HepG2 (cell line): ENCODE data around the gene C9orf43. TPM values are rescaled to one million over a fixed set of nuclear protein-coding genes. Genes with fewer than 3 reads are reported as not detected.

ENCODE experiments used
- ARHGAP35 ChIP-seq: sonication (generic); formaldehyde crosslinking; IDR thresholded peaks from 2 replicates; pipeline ENCODE4 v1.9.0; 2022; ENCODE audit warnings: mild to moderate bottlenecking, inconsistent platforms, moderate library complexity, missing genetic modification reagents, borderline replicate concordance
- CBFB ChIP-seq: sonication (generic); formaldehyde crosslinking; IDR thresholded peaks from 2 replicates; pipeline ENCODE4 v1.4.0; 2020; ENCODE audit warnings: missing genetic modification reagents
- CCDC6 ChIP-seq: sonication (generic); formaldehyde crosslinking; IDR thresholded peaks from 2 replicates; pipeline ENCODE4 v1.8.1; 2022; ENCODE audit warnings: mild to moderate bottlenecking, missing genetic modification reagents, moderate library complexity
- E2F5 ChIP-seq: sonication (generic); formaldehyde crosslinking; conservative IDR thresholded peaks from 2 replicates; pipeline ENCODE4 v1.4.0; 2020; ENCODE audit warnings: missing genetic modification reagents
- FOXO1 ChIP-seq: sonication (generic); formaldehyde crosslinking; IDR thresholded peaks from 2 replicates; pipeline ENCODE4 v1.4.0; 2020; ENCODE audit warnings: missing genetic modification reagents
- KDM5B ChIP-seq: sonication (generic); formaldehyde crosslinking; IDR thresholded peaks from 2 replicates; pipeline ENCODE4 v1.4.0; 2020; ENCODE audit warnings: missing genetic modification reagents, mild to moderate bottlenecking, borderline replicate concordance
- NFAT5 ChIP-seq: sonication (generic); formaldehyde crosslinking; IDR thresholded peaks from 2 replicates; pipeline ENCODE4 v1.4.0; 2020; ENCODE audit warnings: missing genetic modification reagents
- PHF5A ChIP-seq: IDR thresholded peaks from one replicate; pipeline ENCODE4 v1.6.1; 2018; ENCODE audit warnings: low read depth, missing genetic modification reagents; ENCODE audit not compliant: unreplicated experiment
- PPARG ChIP-seq: conservative IDR thresholded peaks from 2 replicates; pipeline ENCODE4 v1.6.1; 2016; ENCODE audit warnings: missing biosample characterization, missing genetic modification reagents
- RAD21 ChIP-seq: fragments of 450-650 bp; formaldehyde crosslinking; IDR thresholded peaks from 2 replicates; pipeline ENCODE4 v1.5.0; 2020; ENCODE audit warnings: mild to moderate bottlenecking
- RARA ChIP-seq: IDR thresholded peaks from 2 replicates; pipeline ENCODE4 v1.6.1; 2016; ENCODE audit warnings: missing genetic modification reagents, missing compliant biosample characterization
- RFXAP ChIP-seq: sonication (generic); formaldehyde crosslinking; IDR thresholded peaks from 2 replicates; pipeline ENCODE4 v1.4.0; 2020; ENCODE audit warnings: missing genetic modification reagents, borderline replicate concordance
- ZFX ChIP-seq: sonication (generic); formaldehyde crosslinking; IDR thresholded peaks from 2 replicates; pipeline ENCODE4 v1.4.0; 2020; ENCODE audit warnings: mild to moderate bottlenecking, low read depth, missing genetic modification reagents, moderate library complexity
- ZKSCAN5 ChIP-seq: sonication (generic); formaldehyde crosslinking; IDR thresholded peaks from 2 replicates; pipeline ENCODE4 v1.5.1; 2020; ENCODE audit warnings: mild to moderate bottlenecking, missing genetic modification reagents
- ZMYM2 ChIP-seq: sonication (generic); formaldehyde crosslinking; IDR thresholded peaks from 2 replicates; pipeline ENCODE4 v1.8.0; 2022; ENCODE audit warnings: mild to moderate bottlenecking, missing genetic modification reagents
- ZNF235 ChIP-seq: sonication (generic); formaldehyde crosslinking; IDR thresholded peaks from 2 replicates; pipeline ENCODE4 v1.8.1; 2023; ENCODE audit warnings: mild to moderate bottlenecking, missing genetic modification reagents, borderline replicate concordance
- ZNF589 ChIP-seq: sonication (generic); formaldehyde crosslinking; conservative IDR thresholded peaks from 2 replicates; pipeline ENCODE4 v1.8.0; 2022; ENCODE audit warnings: mild to moderate bottlenecking, moderate library complexity, missing genetic modification reagents
- ZNF616 ChIP-seq: sonication (generic); formaldehyde crosslinking; IDR thresholded peaks from 2 replicates; pipeline ENCODE4 v1.5.0; 2020; ENCODE audit warnings: low read depth, mild to moderate bottlenecking, missing genetic modification reagents
- ZSCAN21 ChIP-seq: sonication (generic); formaldehyde crosslinking; IDR thresholded peaks from 2 replicates; pipeline ENCODE4 v1.8.0; 2022; ENCODE audit warnings: mild to moderate bottlenecking, missing genetic modification reagents, moderate library complexity, borderline replicate concordance
- polyA plus RNA-seq, 8 experiments: library from polyadenylated mRNA; depleted of rRNA in 3 of 8; stranded (reverse) in 7 of 8; unstranded in 1 of 8; fragments of >200 nt; fragmentation: Illumina TruSeq in 4 of 8; extraction: Trizol in 4 of 8; gene quantifications; 2 replicates each; pipeline versions ENCODE4 v1.2.1 to v1.2.3, GENCODE V29; 2011 to 2016; ENCODE audit warnings: low read depth in 4 of 8, missing spikeins in 1 of 8, mixed read lengths in 1 of 8; ENCODE audit not compliant: insufficient read depth in 1 of 8
- total RNA-seq, 5 experiments: library from RNA; depleted of rRNA; stranded (reverse); fragments of >200 nt; fragmentation: Illumina TruSeq; extraction: Trizol; gene quantifications; 2 replicates each; pipeline ENCODE4 v1.2.3, GENCODE V29; 2016; ENCODE audit warnings: low read depth in 1 of 5

The C9orf43 gene
- total and polyA plus RNA-seq, 2 of the 13 experiments (the other 11 are each of a cell fraction or from before 2014, with no cell fraction given), result 0.24 to 0.31 TPM

GRCh38 chr9:113376634-113377567 is 33.6 kb upstream of the C9orf43 start, which contains the start of gene HDHD3 (continued):
- TF ChIP-seq NFAT5 (no peak), ZKSCAN5 (no peak), RFXAP (CRISPR knock-in tag) (peak; percentile 27; the same call in 1 of the 2 replicates), ZNF616 (no peak), PHF5A (CRISPR knock-in tag) (peak; percentile 36), CCDC6 (CRISPR knock-in tag) (0 out of 2 replicates have a peak, but pooled peaks have one; percentile 43), ZFX (CRISPR knock-in tag) (peak; percentile 83), ZNF235 (CRISPR knock-in tag) (peak; percentile 80; the same call in 1 of the 2 replicates), RAD21 (CRISPR knock-in tag) (peak; percentile 62), ZNF589 (CRISPR knock-in tag) (0 out of 2 replicates have a peak, but pooled peaks have one; percentile 54), ZMYM2 (CRISPR knock-in tag) (0 out of 2 replicates have a peak, but pooled peaks have one; percentile 41), ZSCAN21 (CRISPR knock-in tag) (peak; percentile 71; the same call in 1 of the 2 replicates), KDM5B (CRISPR knock-in tag) (peak; percentile 93), CBFB (peak; percentile 45; the same call in 1 of the 2 replicates), ARHGAP35 (CRISPR knock-in tag) (peak; percentile 78; the same call in 1 of the 2 replicates), RARA (CRISPR knock-in tag) (peak; percentile 21; the same call in 1 of the 2 replicates), PPARG (CRISPR knock-in tag) (0 out of 2 replicates have a peak, but pooled peaks have one; percentile 28), E2F5 (CRISPR knock-in tag) (0 out of 2 replicates have a peak, but pooled peaks have one; percentile 35), FOXO1 (CRISPR knock-in tag) (peak; percentile 12; the same call in 1 of the 2 replicates)
